Suprapubic skin (tissue), 4 donors: ENCODE measurements around the gene BCAN. TPM values are rescaled to one million over a fixed set of nuclear protein-coding genes. Genes with fewer than 3 reads are reported as not detected.
A peak's percentile ranks its signal among the peaks of the same experiment; 100 is the strongest.
"Not testable (repeated sequence)": the region's sequence is repeated elsewhere in the genome, so short reads cannot be mapped to it uniquely, and the experiment has no call there.

ENCODE experiments used
- DNase-seq, 2 donors: peaks; one replicate each; pipeline ENCODE4 v3.0.0-alpha.2; 2019; ENCODE audit warnings: low spot score in 2 of 2
- H3K27ac ChIP-seq: fragments of 200-600 bp; sonication (generic); one replicate; pipeline ENCODE4 v1.5.1; 2019
- H3K27me3 ChIP-seq: fragments of 200-600 bp; sonication (generic); one replicate; pipeline ENCODE4 v1.5.1; 2019
- H3K36me3 ChIP-seq: fragments of 200-600 bp; sonication (generic); one replicate; pipeline ENCODE4 v1.5.1; 2019
- H3K4me1 ChIP-seq: fragments of 200-600 bp; sonication (generic); one replicate; pipeline ENCODE4 v1.5.1; 2019
- H3K4me3 ChIP-seq: fragments of 200-600 bp; sonication (generic); one replicate; pipeline ENCODE4 v1.5.1; 2019; ENCODE audit warnings: mild to moderate bottlenecking
- H3K9me3 ChIP-seq: fragments of 200-600 bp; sonication (generic); one replicate; pipeline ENCODE4 v1.5.1; 2019
- CTCF ChIP-seq, 2 donors: fragments of 200-600 bp in 1 of 2; fragments of 450-650 bp in 1 of 2; sonication (generic) in 1 of 2; IDR thresholded peaks; one replicate each; pipeline ENCODE4 v1.5.1; 2016 to 2019; ENCODE audit warnings: antibody characterized with exemption in 2 of 2, mild to moderate bottlenecking in 1 of 2, moderate library complexity in 1 of 2
- EP300 ChIP-seq: sonication (generic); formaldehyde crosslinking; IDR thresholded peaks from one replicate; pipeline ENCODE4 v1.6.1; 2017; ENCODE audit warnings: antibody characterized with exemption
- POLR2A ChIP-seq, 2 donors: fragments of 450-650 bp; IDR thresholded peaks; one replicate each; pipeline ENCODE4 v1.6.1; 2017; ENCODE audit warnings: antibody characterized with exemption in 2 of 2, mild to moderate bottlenecking in 2 of 2, moderate library complexity in 2 of 2
- POLR2AphosphoS5 ChIP-seq, 3 donors: sonication (generic); formaldehyde crosslinking; IDR thresholded peaks; one replicate each; pipeline ENCODE4 v1.6.1; 2017; ENCODE audit warnings: antibody characterized with exemption in 3 of 3
- WGBS: methylation state at CpG from one replicate; pipeline ENCODE4 v1.1.5; 2018; 5-methylcytosine and 5-hydroxymethylcytosine counted together
- total RNA-seq, 4 donors: library from RNA; depleted of rRNA; stranded (reverse); fragments of >200 nt; gene quantifications; one replicate each; pipeline ENCODE4 v1.1.0, GENCODE V29; 2016

Gene BCAN
- total RNA-seq, 4 donors from 2014 or later: 17.8 to 41.2 (median 29.4) TPM

GRCh38 chr1:156626079-156626438 lies 15.9 kb upstream of the BCAN start:
- peaks cover 82% of the 10 kb centered on the region for H3K27me3 ChIP-seq
- DNase-seq: no peak
- no peaks in the 10 kb centered on the region for H3K36me3 ChIP-seq
- no peak for TF ChIP-seq CTCF (IDR thresholded peaks at IDR 0.05)
- no peak for TF ChIP-seq EP300
- no peak for TF ChIP-seq POLR2AphosphoS5 (IDR thresholded peaks at IDR 0.05)
- TF ChIP-seq POLR2A (IDR thresholded peaks at IDR 0.05): no peak
- no peak overlapping the region for H3K4me3 ChIP-seq
- no peak overlapping the region for H3K27ac ChIP-seq
- peaks cover 21% of the 10 kb centered on the region for H3K4me1 ChIP-seq
- H3K9me3 ChIP-seq: no peaks in the 10 kb centered on the region
- 48% methylated on average over 4 of the region's 4 CpGs for WGBS

DNA sequence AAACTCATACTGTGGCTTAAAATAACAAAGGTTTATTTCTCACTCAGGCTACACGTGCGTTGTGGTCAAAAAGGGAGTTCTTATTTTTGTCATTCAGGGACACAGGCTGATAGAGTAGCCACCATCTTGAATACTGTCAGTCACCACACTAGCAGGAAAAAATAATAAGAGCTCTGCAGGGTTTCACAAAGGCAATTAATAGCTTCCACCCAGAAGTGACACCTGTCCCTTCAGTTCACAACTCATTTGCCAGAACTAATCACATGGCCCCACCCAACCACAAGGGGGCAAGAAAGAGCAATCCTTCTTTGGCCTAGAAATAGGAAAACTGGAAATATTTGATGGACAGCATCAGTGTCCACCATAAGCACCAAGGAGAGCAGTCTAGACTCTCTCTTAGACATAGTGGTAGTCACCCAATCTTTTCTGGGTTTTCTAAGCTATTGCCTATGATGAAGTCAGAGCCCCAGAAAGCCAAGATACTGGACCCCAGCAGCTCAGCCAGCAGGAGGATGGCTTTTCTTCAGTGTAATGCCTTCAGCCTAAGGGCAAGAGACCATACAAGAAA lies 14.5 kb upstream of the BCAN start:
- H3K4me1 ChIP-seq: peaks cover 21% of the 10 kb centered on the region
- no peaks in the 10 kb centered on the region for H3K36me3 ChIP-seq
- no peak for DNase-seq
- no peak overlapping the region for H3K27ac ChIP-seq
- WGBS: 93% methylated on average over 2 of the region's 2 CpGs
- peaks cover 81% of the 10 kb centered on the region for H3K27me3 ChIP-seq
- no peak overlapping the region for H3K4me3 ChIP-seq
- TF ChIP-seq CTCF (IDR thresholded peaks at IDR 0.05): peak; percentile 35 to 60
- no peak for TF ChIP-seq POLR2AphosphoS5 (IDR thresholded peaks at IDR 0.05)
- TF ChIP-seq EP300: no peak
- no peaks in the 10 kb centered on the region for H3K9me3 ChIP-seq

GRCh38 chr1:156629823-156630449 lies 12.0 kb upstream of the BCAN start:
- Histone ChIP-seq H3K27me3 (peaks cover 70% of the 10 kb centered on the region), H3K4me1 (peaks cover 8% of the 10 kb centered on the region)
- 79% methylated on average over 8 of the region's 8 CpGs for WGBS

DNA sequence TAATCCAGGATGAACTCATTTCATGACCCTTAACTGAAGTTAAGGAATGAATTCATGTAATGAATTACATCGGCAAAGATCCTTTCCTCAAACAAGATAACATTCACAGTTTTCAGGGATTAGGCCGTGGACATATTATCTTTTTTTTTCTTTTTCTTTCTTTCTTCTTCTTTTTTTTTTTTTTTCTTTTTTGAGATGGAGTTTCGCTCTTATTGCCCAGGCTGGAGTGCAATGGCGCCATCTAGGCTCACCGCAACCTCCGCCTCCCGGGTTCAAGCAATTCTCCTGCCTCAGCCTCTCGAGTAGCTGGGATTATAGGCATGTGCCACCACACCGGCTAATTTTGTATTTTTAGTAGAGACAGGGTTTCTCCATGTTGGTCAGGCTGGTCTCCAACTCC lies 10.8 kb upstream of the BCAN start:
- H3K36me3 ChIP-seq, H3K27ac ChIP-seq, H3K4me3 ChIP-seq, H3K9me3 ChIP-seq, DNase-seq, H3K4me1 ChIP-seq: not testable (repeated sequence)
- WGBS: 57% methylated on average over 9 of the region's 9 CpGs
- peaks cover 68% of the 10 kb centered on the region for H3K27me3 ChIP-seq

More at GRCh38 chr1:156629823-156630449, 12.0 kb upstream of the BCAN start:
- DNase-seq: no peak
- H3K9me3 ChIP-seq: no peaks in the 10 kb centered on the region
- H3K4me3 ChIP-seq: no peak overlapping the region
- no peak overlapping the region for H3K27ac ChIP-seq
- no peaks in the 10 kb centered on the region for H3K36me3 ChIP-seq
- no peak for TF ChIP-seq POLR2A (IDR thresholded peaks at IDR 0.05)

- TF ChIP-seq EP300 (no peak), POLR2AphosphoS5 (IDR thresholded peaks at IDR 0.05) (no peak), POLR2A (IDR thresholded peaks at IDR 0.05) (no peak), CTCF (IDR thresholded peaks at IDR 0.05) (no peak)
- DNase-seq: no peak
- no peaks in the 10 kb centered on the region for H3K36me3 ChIP-seq
- WGBS: 53% methylated on average over 3 of the region's 3 CpGs
- H3K27me3 ChIP-seq: peaks cover 68% of the 10 kb centered on the region
- no peak overlapping the region for H3K4me3 ChIP-seq
- H3K4me1 ChIP-seq: no peaks in the 10 kb centered on the region
- H3K9me3 ChIP-seq: no peaks in the 10 kb centered on the region
- H3K27ac ChIP-seq: no peak overlapping the region
These were observed 9.6 kb upstream of the BCAN start for GRCh38 chr1:156632355-156632754.

- Histone ChIP-seq H3K4me1 (peaks cover 15% of the 10 kb centered on the region), H3K27me3 (peaks cover 91% of the 10 kb centered on the region), H3K9me3 (no peaks in the 10 kb centered on the region), H3K4me3 (no peak overlapping the region), H3K27ac (no peak overlapping the region), H3K36me3 (no peaks in the 10 kb centered on the region)
- DNase-seq: no peak
- TF ChIP-seq CTCF (IDR thresholded peaks at IDR 0.05) (no peak), POLR2A (IDR thresholded peaks at IDR 0.05) (no peak), EP300 (no peak), POLR2AphosphoS5 (IDR thresholded peaks at IDR 0.05) (no peak)
- 67% methylated on average over 5 of the region's 8 CpGs for WGBS
These were observed 3.5 kb upstream of the BCAN start for GRCh38 chr1:156638189-156638985.
